Tongue (tissue), 2 donors: ENCODE data around the gene SLC12A6. TPM values are rescaled to one million over a fixed set of nuclear protein-coding genes. Genes with fewer than 3 reads are reported as not detected.

Source experiments
- DNase-seq: peaks from one replicate; pipeline ENCODE4 v3.0.0-alpha.2; 2015
- total RNA-seq: library from RNA; depleted of rRNA; stranded (reverse); fragments of >200 nt; gene quantifications from one replicate; pipeline ENCODE4 v1.2.3, GENCODE V29; 2014

The SLC12A6 gene
- total RNA-seq, 1 donor from 2014 or later: 28.1 TPM

DNA sequence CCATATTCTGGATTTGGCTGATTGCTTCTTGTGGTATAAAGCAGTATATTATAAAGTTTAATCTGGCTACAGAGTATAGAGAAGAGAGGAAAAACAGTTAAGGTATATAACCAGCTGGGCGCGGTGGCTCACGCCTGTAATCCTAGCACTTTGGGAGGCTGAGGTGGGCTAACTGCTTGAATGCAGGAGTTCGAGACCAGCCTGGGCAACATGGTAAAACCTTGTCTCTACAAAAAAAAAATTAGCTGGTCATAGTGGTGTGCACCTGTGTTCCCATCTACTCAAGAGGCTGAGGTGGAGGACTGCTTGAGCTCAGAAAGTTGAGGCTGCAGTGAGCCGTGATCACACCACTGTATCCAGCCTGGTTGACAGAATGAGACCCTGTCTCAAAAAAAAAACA, 7.3 kb downstream of the SLC12A6 start:
- DNase-seq: no peak

DNA sequence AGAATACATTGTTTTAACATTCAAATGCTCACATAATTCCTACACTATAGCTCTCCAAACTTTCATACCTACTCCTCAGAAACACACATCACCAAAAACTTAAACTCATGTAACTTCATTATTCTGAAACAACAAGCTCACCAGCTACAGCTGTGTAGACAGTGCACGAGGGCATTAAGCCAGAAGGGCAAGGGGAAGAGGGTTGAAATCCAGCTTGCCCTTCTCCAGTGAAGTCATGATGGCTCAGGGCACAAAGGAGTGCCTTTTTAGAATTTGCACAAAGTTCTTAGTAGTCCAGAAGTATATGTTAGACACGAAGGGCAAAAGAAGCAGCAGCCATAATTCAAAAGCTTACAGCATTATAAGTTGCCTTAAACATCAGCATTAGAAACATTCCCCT, 8.6 kb downstream of the SLC12A6 start:
- DNase-seq: no peak

- DNase-seq: no peak
Observed at GRCh38 chr15:34327906-34328305, 9.7 kb downstream of the SLC12A6 start.

DNA sequence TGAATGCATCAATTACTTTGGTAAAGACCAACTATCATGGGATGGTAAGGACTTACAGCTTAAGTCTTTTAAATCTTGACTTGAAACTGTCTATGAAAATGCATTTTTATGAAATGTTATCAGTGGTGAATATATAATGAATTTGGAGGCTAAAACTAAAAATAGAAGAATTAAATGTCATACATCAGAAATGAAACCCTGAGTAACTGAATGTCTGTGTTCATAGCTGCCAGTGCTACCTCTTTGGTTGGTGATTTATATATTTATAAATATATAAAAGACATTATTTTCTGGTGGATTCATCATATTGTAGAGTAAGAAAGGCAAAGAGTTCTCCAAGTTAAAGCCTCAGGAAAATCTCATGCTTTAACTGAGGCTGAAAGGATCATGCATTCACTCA, 12.2 kb downstream of the SLC12A6 start:
- no peak for DNase-seq

GRCh38 chr15:34324933-34325332, 12.6 kb downstream of the SLC12A6 start:
- DNase-seq: no peak

DNA sequence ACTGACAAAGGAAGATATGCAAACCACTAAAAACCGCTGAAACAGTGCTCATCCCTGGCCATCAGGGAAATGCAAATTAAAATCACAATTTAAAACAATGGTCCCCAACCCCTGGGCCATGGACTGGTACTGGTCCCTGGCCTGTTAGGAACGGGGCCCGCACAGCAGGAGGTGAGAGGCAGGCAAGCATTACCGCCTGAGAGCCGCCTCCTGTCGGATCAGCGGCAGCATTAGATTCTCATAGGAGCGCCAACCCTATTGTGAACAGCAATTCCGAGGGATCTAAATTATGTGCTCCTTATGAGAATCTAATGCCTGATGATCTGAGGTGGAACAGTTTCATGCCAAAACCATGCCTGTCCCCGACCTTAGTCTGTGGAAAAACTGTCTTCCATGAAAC, 14.4 kb downstream of the SLC12A6 start:
- no peak for DNase-seq

DNA sequence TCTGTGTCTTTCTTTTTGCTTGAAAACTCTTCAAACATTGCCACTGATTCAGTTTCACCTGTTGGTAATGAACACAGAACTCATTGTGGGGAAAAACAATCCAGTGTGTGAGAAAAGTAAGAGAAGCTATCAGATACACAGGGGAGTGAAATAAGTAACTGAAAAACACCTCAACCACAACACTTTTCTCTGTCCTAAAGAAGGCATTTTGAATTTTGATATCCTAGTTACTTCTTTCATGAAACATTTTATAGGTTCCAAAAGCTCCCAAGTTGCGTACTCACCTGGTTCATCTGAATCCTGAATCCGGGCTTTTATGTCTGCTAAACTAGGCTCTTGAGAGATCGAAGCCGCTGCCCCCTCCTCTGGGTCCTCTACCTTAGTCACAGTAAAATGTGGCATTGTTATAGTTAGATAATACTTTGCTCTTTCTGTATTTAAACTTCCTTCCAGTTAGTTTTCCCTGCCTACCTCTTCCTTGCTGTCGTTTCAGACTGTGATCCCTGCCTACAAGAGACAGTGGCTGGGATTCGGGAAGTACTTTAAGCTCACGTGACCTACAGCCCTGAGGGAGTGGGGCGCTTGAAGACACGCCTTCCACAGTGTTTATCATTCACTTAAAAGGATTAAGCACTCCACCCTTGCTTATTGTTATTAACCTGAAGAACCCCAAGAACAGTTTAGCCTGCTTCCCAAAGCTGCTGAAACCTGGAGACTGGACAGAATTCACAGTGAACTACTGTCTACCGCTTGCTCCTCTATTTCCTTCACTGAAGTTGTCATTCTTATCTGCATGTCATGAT, 19.1 kb downstream of the SLC12A6 start:
- DNase-seq: peak; percentile 74

GRCh38 chr15:34314491-34315490, 22.8 kb downstream of the SLC12A6 start:
- no peak for DNase-seq

DNA sequence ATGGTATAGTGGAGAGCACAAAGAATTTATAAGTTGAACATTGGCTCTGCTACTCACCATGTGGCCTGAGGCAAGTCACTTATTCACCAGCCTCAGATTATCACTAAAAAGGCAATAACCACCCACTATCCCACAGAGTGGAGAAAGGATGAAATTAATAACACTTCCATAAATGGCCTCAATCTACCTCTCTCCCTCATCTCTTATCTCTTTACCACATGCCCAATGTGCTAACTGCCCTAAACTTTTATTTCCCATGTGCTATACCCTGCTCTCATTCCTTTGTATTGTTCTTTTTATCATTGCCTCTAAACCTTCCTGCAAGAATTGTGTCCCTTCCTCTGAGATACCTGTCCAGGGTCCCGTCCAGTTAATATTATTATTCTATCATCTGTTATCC, 26.0 kb downstream of the SLC12A6 start:
- DNase-seq: no peak

DNA sequence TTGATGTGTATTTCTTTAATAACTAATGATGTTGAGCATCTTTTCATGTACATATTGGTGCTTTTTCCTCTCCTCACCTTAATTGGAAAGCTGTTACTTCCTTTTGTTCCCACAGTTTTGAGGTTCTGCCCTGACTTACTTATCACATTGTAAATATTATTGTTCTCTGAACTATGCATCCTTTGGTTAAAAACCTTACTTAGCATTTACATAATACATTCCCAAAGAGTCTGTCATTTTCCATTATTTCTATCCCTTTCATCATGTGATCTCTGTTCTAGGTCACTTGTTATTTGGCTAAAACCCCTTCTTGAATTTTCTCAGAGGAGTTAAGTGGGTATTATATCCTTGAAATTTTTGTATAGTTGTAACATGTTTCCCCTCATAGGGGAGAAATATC, 33.0 kb downstream of the SLC12A6 start:
- DNase-seq: no peak

- no peak for DNase-seq
Observed at GRCh38 chr15:34301058-34301457, 36.5 kb downstream of the SLC12A6 start.

- DNase-seq: no peak
Observed at GRCh38 chr15:34297059-34297458, 40.5 kb downstream of the SLC12A6 start.

DNA sequence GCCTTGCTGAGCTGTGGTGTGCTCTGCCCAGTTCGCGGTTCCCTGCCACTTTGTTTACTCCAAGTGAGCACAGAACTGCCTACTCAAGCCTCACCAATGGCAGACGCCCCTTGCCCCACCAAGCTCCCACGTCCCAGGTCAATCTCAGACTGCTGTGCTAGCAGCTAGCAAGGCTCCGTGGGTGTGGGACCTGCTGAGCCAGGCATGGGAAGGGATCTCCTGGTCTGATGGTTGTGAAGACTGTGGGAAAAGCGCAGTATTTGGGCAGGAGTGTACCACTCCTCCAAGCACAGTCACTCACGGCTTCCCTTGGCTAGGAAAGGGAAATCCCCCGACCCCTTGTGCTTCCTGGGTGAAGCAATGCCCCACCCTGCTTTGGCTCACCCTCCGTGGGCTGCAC, 45.0 kb downstream of the SLC12A6 start:
- no peak for DNase-seq

DNA sequence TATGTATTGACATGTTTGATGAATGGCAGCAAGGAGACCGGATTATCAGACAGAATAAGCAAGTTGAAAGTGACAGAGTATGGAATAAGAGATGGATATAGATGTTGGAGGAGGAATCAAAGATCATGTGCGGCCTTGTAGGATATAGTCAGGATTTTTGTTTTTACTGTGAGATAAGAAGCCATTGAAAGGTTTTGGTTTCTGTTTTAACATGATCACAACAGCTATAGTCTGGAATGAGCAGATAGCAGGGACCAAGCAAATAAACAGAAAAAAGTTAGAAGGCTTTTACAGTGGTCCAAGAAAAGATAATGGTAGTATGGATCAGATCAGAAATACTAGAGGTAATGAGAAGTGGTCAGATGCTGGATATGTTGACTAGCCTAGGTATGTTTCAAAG, 52.6 kb downstream of the SLC12A6 start:
- no peak for DNase-seq

GRCh38 chr15:34282384-34282783, 55.2 kb downstream of the SLC12A6 start:
- DNase-seq: no peak

DNA sequence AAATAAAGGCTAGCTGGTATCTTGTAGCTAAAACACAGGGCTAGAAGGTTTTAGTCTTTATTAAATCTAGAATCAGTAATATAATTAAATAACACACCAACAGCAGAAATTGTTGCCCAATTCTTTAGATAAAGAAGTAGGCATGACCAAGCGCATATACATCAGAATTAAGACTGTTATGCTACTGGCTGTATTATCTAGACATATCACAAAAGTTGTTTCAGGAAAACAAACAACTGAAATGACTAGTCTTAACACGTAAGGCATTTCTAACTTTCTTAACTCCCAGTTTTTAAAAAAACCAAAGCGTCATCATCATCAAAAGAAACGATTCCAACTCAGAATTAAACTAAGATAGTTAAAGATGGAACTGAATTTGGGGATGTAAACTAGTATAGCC, 57.4 kb downstream of the SLC12A6 start:
- DNase-seq: no peak

GRCh38 chr15:34279368-34279767, 58.2 kb downstream of the SLC12A6 start:
- peak; percentile 1 for DNase-seq

- DNase-seq: no peak
Observed at GRCh38 chr15:34275721-34276120, 61.9 kb downstream of the SLC12A6 start.

DNA sequence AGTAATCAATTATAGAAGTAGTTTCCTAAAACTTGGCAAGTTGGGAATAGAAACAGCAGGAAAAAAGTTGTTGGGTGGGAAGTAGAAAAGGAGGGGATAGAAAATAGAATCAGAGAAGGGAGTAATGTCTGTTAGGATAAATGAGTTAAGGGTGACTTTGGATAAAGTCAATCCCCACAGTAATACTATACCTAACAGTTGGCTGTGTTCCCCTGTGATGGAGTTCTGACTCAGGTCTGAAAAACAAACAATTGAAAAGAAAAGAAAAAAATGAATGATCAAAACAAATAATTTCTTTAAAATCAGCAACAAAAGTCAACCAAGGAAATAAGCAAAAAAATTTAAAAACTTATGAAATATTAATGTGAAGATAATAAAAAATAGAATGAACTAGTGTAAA, 62.4 kb downstream of the SLC12A6 start:
- no peak for DNase-seq

DNA sequence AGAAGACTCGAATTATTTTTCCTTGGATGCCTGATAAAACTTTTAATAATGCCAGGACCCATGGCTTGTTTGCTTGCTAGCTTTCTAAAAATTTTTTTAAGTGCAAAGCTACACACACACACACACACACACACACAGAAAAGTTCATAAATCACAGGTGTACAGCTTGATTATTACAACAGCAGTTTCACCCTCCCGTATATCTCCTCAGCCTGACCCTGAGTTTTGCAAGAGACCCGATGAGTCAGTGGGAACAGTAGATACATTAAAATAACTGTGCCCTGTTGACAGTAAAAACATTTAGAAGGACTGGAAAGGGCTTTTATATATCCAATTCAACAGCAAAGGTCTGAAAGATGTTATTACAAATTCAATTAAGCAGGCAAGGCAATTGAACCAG, 66.1 kb downstream of the SLC12A6 start:
- no peak for DNase-seq

GRCh38 chr15:34266751-34267150, 70.8 kb downstream of the SLC12A6 start:
- no peak for DNase-seq

DNA sequence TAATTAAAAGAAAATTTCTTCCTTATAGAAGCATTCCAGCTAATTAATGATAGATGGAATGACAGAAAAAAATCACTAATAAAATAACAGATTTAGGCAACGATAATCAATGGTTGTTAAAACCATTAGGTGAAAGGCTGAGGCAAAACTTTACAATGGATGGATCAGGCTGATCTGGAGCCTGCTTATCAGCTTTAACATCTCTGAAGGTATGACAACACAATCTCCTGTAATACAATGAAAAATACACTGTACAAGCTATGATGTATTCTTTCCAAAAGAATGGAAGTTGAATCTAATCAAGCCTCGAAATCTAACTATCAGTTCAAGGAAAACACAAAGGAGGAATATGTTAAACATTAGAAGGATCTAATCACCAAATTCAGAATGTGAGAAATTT, 73.5 kb downstream of the SLC12A6 start:
- no peak for DNase-seq

DNA sequence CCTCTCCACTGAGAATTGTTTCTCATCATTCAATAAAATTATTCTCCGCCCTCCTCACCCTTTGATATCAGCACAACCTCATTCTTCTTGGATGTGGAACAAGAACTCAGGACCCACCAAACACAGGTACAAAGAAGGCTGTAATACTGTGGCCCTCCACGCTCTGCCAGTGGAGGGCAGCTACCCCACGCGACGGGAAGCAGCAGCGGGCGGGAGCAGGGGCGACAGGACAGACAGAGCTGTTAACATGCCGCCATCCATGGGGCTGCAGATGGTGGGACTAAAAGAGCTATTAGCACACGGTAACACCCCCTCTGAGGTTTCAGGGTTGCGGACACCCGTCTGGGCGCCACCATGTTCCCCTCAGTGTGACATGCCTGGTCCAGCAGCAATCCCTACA, 75.2 kb downstream of the SLC12A6 start:
- no peak for DNase-seq
